GM12878 (cell line): Measurements from ENCODE around the gene NOD1.

ENCODE experiments used
- ETV6 ChIP-seq, 2 experiments: fragments of 450-650 bp in 1 of 2; IDR thresholded peaks in 1 of 2; conservative IDR thresholded peaks in 1 of 2; 2 replicates each; pipeline ENCODE4 v1.6.1; 2014; ENCODE audit warnings: antibody characterized with exemption in 1 of 2, borderline replicate concordance in 1 of 2, low read depth in 1 of 2, mild to moderate bottlenecking in 1 of 2, moderate library complexity in 1 of 2
- NR2F1 ChIP-seq: fragments of 450-650 bp; conservative IDR thresholded peaks from 2 replicates; pipeline ENCODE4 v1.6.1; 2017; ENCODE audit warnings: mild to moderate bottlenecking
- POLR2AphosphoS2 ChIP-seq: IDR thresholded peaks from 2 replicates; pipeline ENCODE4 v1.6.1; 2011; ENCODE audit warnings: low read depth, mild to moderate bottlenecking, low read length, improper control_type of control experiment, moderate library complexity
- POLR2AphosphoS5 ChIP-seq: IDR thresholded peaks from 2 replicates; pipeline ENCODE4 v1.6.1; 2011; ENCODE audit warnings: mild to moderate bottlenecking, low read length, inconsistent platforms
- REST ChIP-seq: IDR thresholded peaks from 2 replicates; pipeline ENCODE4 v1.6.1; 2012; ENCODE audit warnings: mild to moderate bottlenecking, low read depth, low read length
- USF1 ChIP-seq: IDR thresholded peaks from 2 replicates; pipeline ENCODE4 v1.6.1; 2011; ENCODE audit warnings: borderline replicate concordance, low read depth, mild to moderate bottlenecking, moderate library complexity, mixed read lengths, low read length; ENCODE audit not compliant: insufficient read depth; ENCODE audit errors: extremely low read length
- ZBTB33 ChIP-seq: fragments of 450-650 bp; IDR thresholded peaks from 2 replicates; pipeline ENCODE4 v1.6.1; 2017; ENCODE audit warnings: mild to moderate bottlenecking
- TF ChIP-seq, protein P1 (sequence below), 3 experiments: IDR thresholded peaks in 2 of 3; conservative IDR thresholded peaks in 1 of 3; 2 replicates each; pipeline ENCODE4 v1.5.1; 2011; ENCODE audit warnings: low read depth in 3 of 3, low read length in 3 of 3, mild to moderate bottlenecking in 3 of 3, control low read depth in 2 of 3, moderate library complexity in 2 of 3, inconsistent platforms in 1 of 3, mixed read lengths in 1 of 3; ENCODE audit not compliant: control insufficient read depth in 2 of 3, insufficient read depth in 1 of 3; ENCODE audit errors: extremely low read depth in 1 of 3

DNA sequence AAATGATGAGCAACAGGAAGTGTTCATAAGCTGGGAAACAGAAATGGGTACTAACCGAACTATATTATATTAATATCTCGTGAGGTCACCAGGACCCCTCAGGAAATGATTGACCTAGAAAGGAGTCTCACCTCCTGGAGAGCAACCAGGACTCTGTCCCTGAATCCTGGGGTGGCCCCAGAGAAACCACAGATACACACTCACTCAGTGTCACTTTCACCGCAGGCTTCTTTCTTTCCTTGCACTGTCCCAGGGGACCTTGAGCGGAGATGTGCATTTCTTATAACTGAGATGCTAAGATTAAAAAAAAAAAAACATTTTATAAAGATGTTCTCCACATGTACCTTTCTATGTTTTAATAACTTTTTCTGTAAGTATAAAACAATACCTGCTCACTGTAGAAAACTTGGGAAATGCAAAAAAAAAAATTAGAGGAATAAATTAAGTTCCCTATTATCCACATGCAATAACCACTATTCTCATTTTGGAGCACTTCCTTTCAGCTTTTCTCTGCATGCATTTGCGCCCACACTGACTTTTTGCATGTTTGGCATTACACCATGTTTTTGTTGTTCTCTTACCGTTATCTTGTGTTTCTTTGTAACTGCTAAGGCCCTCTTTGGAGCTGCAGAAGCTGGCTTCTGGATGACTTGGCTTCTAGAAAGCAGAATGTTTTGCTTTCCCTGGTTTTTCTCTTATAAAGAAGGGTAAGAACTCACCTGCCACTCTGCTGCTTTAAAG lies 15.0 kb downstream of the NOD1 start:
- TF ChIP-seq, protein P1, sequence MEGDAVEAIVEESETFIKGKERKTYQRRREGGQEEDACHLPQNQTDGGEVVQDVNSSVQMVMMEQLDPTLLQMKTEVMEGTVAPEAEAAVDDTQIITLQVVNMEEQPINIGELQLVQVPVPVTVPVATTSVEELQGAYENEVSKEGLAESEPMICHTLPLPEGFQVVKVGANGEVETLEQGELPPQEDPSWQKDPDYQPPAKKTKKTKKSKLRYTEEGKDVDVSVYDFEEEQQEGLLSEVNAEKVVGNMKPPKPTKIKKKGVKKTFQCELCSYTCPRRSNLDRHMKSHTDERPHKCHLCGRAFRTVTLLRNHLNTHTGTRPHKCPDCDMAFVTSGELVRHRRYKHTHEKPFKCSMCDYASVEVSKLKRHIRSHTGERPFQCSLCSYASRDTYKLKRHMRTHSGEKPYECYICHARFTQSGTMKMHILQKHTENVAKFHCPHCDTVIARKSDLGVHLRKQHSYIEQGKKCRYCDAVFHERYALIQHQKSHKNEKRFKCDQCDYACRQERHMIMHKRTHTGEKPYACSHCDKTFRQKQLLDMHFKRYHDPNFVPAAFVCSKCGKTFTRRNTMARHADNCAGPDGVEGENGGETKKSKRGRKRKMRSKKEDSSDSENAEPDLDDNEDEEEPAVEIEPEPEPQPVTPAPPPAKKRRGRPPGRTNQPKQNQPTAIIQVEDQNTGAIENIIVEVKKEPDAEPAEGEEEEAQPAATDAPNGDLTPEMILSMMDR (IDR thresholded peaks at IDR 0.05 in 2 of 3, conservative IDR thresholded peaks at IDR 0.05 in 1 of 3; ENCODE audit: control insufficient read depth in 2 of 3, extremely low read depth in 1 of 3, insufficient read depth in 1 of 3, low read depth in 3 of 3, low read length in 3 of 3), result no peak
- TF ChIP-seq USF1 (no peak), ZBTB33 (no peak), REST (no peak), ETV6 (conservative IDR thresholded peaks at IDR 0.05 in 1 of 2, IDR thresholded peaks at IDR 0.05 in 1 of 2; ENCODE audit: borderline replicate concordance in 1 of 2, low read depth in 1 of 2) (peak in 1 of 2 experiments; percentile 49; a peak in 2 of 4 replicates), NR2F1 (no peak; the same call in 1 of the 2 replicates), POLR2AphosphoS2 (no peak), POLR2AphosphoS5 (no peak)
